SK-N-MC (cell line): ENCODE results near the gene LRMDA.

Experiments
- DNase-seq: peaks from one replicate; pipeline ENCODE4 v3.0.0-alpha.2; 2011; ENCODE audit warnings: low read depth, low spot score
- H3K27ac ChIP-seq: fragments of 200-600 bp; sonication (generic); 2 replicates; pipeline ENCODE4 v1.5.1; 2016; ENCODE audit warnings: mixed run types
- H3K36me3 ChIP-seq: fragments of 200-600 bp; sonication (generic); 2 replicates; pipeline ENCODE4 v1.6.1; 2017; ENCODE audit warnings: antibody characterized with exemption, low read length, mixed read lengths; ENCODE audit not compliant: insufficient read depth
- H3K4me3 ChIP-seq: fragments of 200-600 bp; sonication (generic); 2 replicates; pipeline ENCODE4 v1.5.1; 2016
- H3K9ac ChIP-seq: fragments of 200-600 bp; sonication (generic); 2 replicates; pipeline ENCODE4 v1.8.0; 2017; ENCODE audit warnings: mixed run types, mixed read lengths; ENCODE audit not compliant: insufficient read length
- H3K9me3 ChIP-seq: fragments of 200-600 bp; sonication (generic); 2 replicates; pipeline ENCODE4 v1.6.1; 2017; ENCODE audit warnings: low read depth, mild to moderate bottlenecking, antibody characterized with exemption, low read length, moderate library complexity, mixed read lengths
- EZH2 ChIP-seq: fragments of 200-600 bp; sonication (generic); IDR thresholded peaks from one replicate; pipeline ENCODE4 v1.6.1; 2017; ENCODE audit warnings: antibody characterized with exemption
- FOXP2 ChIP-seq: optimal IDR thresholded peaks from 2 replicates; pipeline ENCODE3; 2011; ENCODE audit warnings: mild to moderate bottlenecking, moderate library complexity; ENCODE audit not compliant: insufficient read depth; ENCODE audit errors: extremely low read length, control extremely low read depth
- POLR2AphosphoS5 ChIP-seq: IDR thresholded peaks from 2 replicates; pipeline ENCODE4 v1.6.1; 2012; ENCODE audit warnings: mild to moderate bottlenecking, low read depth, low read length, borderline replicate concordance

Gene LRMDA

DNA sequence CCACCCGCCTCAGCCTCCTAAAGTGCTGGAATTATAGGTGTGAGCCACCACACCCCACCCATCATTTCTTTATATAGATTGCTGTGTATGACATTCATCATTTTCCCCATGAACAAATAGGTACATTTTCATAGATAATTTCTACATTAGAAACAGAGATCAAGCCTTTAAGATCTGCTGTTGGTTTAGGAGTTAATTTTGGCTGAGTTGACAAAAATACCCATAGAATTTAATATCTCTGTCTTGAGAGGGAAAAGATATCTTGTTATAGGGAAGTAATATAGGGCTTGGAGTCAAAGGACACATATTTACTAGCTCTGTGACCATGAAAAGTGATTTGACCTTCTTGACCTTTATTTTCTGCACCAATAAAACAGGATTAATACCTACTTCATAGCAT, 51.8 kb downstream of the LRMDA start:
- TF ChIP-seq FOXP2 (no peak), POLR2AphosphoS5 (no peak), EZH2 (no peak)
- H3K36me3 ChIP-seq: no peaks in the 10 kb centered on the region
- DNase-seq: no peak
- no peak overlapping the region for H3K9ac ChIP-seq
- no peak overlapping the region for H3K4me3 ChIP-seq
- no peaks in the 10 kb centered on the region for H3K9me3 ChIP-seq
- H3K27ac ChIP-seq: no peak overlapping the region

DNA sequence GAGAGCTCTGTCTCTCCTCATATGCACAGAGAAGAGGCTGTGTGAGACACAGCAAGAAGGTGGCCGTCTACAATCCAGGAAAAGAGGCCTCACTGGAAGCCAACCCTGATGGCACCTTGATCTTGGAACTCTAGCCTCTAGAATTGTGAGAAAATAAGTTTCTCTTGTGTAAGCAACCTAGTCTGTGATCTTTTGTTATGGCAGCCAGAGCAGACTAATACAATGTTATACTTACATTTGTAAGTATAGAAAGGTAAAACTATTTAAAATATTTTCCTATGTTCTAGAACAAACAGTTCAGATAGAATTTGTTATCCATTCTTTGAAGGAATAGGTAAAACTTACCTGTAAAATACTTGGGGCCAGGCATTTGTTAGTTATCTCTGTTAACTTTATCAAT, 53.3 kb downstream of the LRMDA start:
- Histone ChIP-seq H3K36me3 (no peaks in the 10 kb centered on the region), H3K4me3 (no peak overlapping the region), H3K27ac (no peak overlapping the region), H3K9ac (no peak overlapping the region), H3K9me3 (no peaks in the 10 kb centered on the region)
- no peak for DNase-seq
- TF ChIP-seq POLR2AphosphoS5 (no peak), EZH2 (no peak), FOXP2 (no peak)

DNA sequence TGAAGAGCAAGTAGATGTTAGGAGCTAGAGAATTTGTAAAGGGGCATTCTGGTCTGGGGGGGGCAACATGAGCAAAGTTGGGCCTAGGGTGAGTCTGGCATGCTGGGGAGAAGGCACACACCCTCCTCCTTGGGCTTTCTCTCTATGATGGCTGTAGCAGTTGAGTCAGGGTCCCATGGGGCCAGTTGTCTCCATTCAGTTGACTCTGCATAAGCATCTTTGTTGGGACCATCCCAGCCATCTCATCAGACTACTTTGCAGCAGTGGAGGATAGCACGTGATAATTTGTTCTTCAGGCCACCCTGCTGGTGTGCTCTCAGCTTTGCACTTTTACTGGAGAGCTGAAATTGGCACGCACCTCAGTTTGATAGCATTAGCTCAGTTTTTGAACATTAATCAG, 55.2 kb downstream of the LRMDA start:
- H3K9me3 ChIP-seq: no peaks in the 10 kb centered on the region
- no peak for DNase-seq
- H3K36me3 ChIP-seq: no peaks in the 10 kb centered on the region
- no peak overlapping the region for H3K4me3 ChIP-seq
- H3K27ac ChIP-seq: no peak overlapping the region
- no peak overlapping the region for H3K9ac ChIP-seq
- TF ChIP-seq EZH2 (no peak), FOXP2 (no peak), POLR2AphosphoS5 (no peak)

DNA sequence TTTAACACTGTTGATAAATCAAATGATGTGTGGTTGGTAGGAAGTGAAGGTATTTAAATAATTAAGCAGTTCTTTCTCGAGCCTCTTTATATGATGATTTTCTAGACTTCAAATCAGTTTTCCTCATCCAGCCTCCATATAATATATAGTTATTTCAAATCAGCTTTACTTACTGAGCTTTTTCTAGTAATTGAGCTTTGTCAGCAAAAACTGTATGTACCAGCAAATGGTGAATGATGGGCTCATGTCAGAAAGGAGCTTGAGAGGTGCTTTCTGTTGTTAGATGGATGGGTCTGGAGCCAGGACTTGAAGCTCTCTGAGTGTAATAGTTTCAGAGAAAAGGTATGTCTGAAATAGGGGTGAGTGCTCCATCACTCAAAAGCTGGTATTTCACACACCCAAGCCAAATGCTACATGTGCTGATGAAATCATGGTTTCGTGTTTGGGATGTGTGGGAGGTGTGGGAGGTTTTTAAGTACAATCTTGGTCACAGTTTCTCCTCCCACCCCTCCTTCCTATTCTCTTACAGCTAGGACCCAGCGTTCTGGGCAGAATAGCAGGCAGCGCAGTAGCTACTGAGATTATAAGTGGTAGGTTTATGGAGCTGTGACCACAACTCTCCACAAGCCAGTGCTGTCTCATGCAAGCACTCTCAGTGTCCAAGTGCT, 55.8 kb downstream of the LRMDA start:
- H3K36me3 ChIP-seq: no peaks in the 10 kb centered on the region
- H3K9me3 ChIP-seq: no peaks in the 10 kb centered on the region
- no peak overlapping the region for H3K9ac ChIP-seq
- no peak for TF ChIP-seq EZH2
- no peak for TF ChIP-seq POLR2AphosphoS5
- TF ChIP-seq FOXP2: no peak
- H3K27ac ChIP-seq: no peak overlapping the region
- no peak overlapping the region for H3K4me3 ChIP-seq
- no peak for DNase-seq

DNA sequence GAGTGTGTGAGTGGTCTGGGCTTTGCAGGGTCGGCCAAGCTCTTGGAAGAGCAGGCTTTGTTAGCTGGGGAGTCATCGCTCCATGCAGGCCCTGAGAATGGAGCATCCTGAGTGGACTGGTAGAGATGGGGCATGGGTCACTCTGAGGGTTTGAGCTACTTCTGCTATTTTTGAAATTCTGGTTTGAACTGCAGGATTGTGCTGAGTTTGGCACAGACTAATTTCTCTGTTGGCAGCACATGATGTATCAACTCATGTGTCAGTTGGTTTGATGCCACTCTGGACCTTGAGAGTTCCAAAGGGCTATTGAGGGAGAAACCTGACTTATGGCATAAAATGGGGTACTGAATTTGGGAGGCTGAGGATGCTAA, 56.3 kb downstream of the LRMDA start:
- no peaks in the 10 kb centered on the region for H3K9me3 ChIP-seq
- no peak for DNase-seq
- H3K36me3 ChIP-seq: no peaks in the 10 kb centered on the region
- H3K9ac ChIP-seq: no peak overlapping the region
- H3K4me3 ChIP-seq: no peak overlapping the region
- no peak for TF ChIP-seq POLR2AphosphoS5
- no peak for TF ChIP-seq EZH2
- no peak for TF ChIP-seq FOXP2
- H3K27ac ChIP-seq: no peak overlapping the region

DNA sequence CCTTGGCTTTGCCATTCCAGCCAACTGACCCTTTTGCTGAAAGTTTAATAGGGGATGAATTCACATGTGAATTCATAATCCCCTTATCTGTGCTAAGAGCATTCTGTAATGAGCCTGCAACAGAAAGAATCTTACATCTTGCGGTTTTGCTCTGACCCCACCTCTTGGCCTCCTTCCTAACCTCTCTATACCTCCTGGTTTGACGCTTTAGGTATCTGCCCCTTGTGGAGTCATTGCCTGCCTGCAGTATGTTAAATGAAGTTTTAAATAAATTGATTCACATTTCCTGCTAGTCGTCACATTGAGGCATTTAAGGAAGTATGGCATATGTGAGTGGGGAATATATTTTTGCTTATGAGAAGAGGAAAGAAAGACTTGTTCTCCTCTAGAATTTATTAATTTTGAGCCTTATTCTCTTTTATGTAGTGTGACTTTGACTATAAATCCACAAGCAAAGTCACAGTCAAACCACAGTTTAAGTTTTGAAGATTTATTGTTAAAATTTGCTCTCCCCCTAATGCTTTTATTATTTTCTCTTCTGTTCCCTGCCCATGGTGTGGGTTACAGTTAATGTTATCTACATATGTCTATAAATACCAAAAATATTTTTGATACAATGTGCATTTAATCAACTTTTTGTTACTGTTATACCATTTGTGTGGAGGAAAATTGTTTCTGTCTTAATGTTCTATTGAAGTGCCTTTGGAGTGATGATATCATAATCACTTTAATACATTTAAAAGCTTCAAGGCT, 60.9 kb downstream of the LRMDA start:
- no peak overlapping the region for H3K4me3 ChIP-seq
- no peak overlapping the region for H3K9ac ChIP-seq
- H3K9me3 ChIP-seq: no peaks in the 10 kb centered on the region
- H3K27ac ChIP-seq: no peak overlapping the region
- TF ChIP-seq EZH2 (no peak), POLR2AphosphoS5 (no peak), FOXP2 (no peak)
- DNase-seq: no peak
- no peaks in the 10 kb centered on the region for H3K36me3 ChIP-seq

DNA sequence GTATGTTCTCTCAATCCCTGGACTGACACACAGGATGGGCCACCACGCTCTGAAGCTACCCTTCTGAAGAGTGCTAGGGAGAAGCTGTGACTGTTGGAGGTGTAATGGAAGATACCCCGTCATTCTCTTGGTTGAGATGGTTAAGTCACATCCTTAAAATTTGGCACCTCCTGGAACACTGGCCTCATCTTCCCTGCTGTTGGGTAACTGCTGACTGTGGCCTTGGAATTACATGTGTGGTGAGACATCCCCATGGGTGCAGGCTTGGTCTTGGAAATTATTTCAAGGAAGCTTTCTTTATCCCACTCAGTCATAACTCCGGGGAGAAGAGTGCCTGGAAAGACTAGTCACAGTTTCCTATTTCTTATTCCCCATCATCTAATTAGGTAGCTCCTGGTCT, 62.0 kb downstream of the LRMDA start:
- H3K9ac ChIP-seq: no peak overlapping the region

DNA sequence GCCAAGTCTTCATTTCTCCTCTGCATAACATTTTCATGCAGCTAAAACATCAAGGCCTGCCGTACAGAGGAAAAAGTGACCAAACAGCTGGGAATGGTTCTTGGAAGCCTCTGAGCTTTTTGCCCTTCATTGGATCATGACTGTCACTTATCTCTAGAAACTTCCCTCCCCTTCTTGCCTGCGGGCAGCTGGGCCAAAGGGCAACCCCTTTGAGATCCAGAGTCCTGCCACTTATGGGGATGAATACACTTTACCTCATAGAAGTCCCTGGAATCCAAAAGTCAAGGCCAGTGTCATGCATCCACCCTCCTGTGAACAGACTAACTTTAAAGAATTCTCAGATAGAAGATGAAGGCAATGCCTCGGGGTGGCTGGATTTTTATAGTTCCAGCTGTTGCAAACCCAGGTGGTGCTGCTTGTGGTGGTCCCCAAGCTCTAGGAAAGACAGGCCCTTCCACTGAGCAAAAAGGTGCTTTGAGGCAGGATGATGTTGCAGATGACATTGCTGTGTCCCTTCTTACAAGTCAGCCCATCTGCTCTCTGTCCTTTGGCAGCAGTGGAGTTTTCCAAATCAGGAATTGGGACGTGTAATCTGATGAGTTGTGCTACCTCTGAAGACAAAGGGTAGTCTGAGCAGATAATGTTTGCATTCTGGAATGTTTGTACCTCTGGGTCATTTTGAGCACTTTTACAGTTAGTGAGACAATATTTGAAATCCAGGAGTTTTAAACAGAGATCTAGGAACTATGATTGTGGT, 64.2 kb downstream of the LRMDA start:
- TF ChIP-seq POLR2AphosphoS5 (no peak), FOXP2 (no peak), EZH2 (no peak)
- Histone ChIP-seq H3K27ac (no peak overlapping the region), H3K9ac (no peak overlapping the region), H3K36me3 (no peaks in the 10 kb centered on the region), H3K9me3 (no peaks in the 10 kb centered on the region), H3K4me3 (no peak overlapping the region)
- DNase-seq: no peak

More for the DNA sequence above, 62.0 kb downstream of the LRMDA start:
- DNase-seq: no peak
- Histone ChIP-seq H3K9me3 (no peaks in the 10 kb centered on the region), H3K36me3 (no peaks in the 10 kb centered on the region), H3K4me3 (no peak overlapping the region), H3K27ac (no peak overlapping the region)
- no peak for TF ChIP-seq POLR2AphosphoS5
- TF ChIP-seq EZH2: no peak
- no peak for TF ChIP-seq FOXP2
